B cell (primary cell): ENCODE measurements around the gene FIBIN. TPM values are rescaled to one million over a fixed set of nuclear protein-coding genes. Genes with fewer than 3 reads are reported as not detected.

Experiments
- ATAC-seq: fragments of 200-7000 bp; cut with Tn5 transposase; one replicate; pipeline ENCODE4 v1.10.0; 2021; ENCODE audit warnings: low read depth, mild to moderate bottlenecking, moderate number of reproducible peaks, moderate library complexity
- CTCF ChIA-PET: fragments of 350-600 bp; sonication (Branson Sonifier 250); formaldehyde crosslinking; loops from one replicate; lab custom pipeline; 2021; ENCODE audit warnings: antibody characterized with exemption, inconsistent platforms; lab: Charles Lee
- POLR2A ChIA-PET: fragments of 350-600 bp; sonication (Branson Sonifier 250); formaldehyde crosslinking; loops from one replicate; lab custom pipeline; 2021; ENCODE audit warnings: antibody characterized with exemption; lab: Charles Lee
- DNase-seq: peaks from one replicate; pipeline ENCODE4 v3.0.0; 2013
- H2AFZ ChIP-seq: 2 replicates; pipeline ENCODE4 v1.6.1; 2012; ENCODE audit warnings: mild to moderate bottlenecking, low read depth, low read length; ENCODE audit not compliant: insufficient read depth, poor library complexity, severe bottlenecking
- H3K27ac ChIP-seq, 2 donors: 1 replicate in 1 of 2; 2 replicates in 1 of 2; pipeline ENCODE4 v1.5.1; 2012 to 2013; ENCODE audit warnings: low read length in 2 of 2, mild to moderate bottlenecking in 2 of 2, moderate library complexity in 1 of 2
- H3K27me3 ChIP-seq, 4 experiments: fragments of 200-600 bp in 1 of 4; sonication (generic) in 1 of 4; replicated peaks in 1 of 4; 1 replicate in 2 of 4; 2 replicates in 2 of 4; pipeline versions ENCODE4 v1.6.1 to v1.7.0; 2013 to 2016; ENCODE audit warnings: low read length in 3 of 4, mild to moderate bottlenecking in 2 of 4, mixed read lengths in 1 of 4, moderate library complexity in 1 of 4; ENCODE audit not compliant: insufficient read depth in 4 of 4, control insufficient read depth in 3 of 4; ENCODE audit errors: control extremely low read depth in 1 of 4
- H3K36me3 ChIP-seq, 2 experiments: replicated peaks in 1 of 2; 1 replicate in 1 of 2; 2 replicates in 1 of 2; pipeline versions ENCODE4 v1.6.1 to v1.7.1; 2013; ENCODE audit warnings: low read length in 1 of 2; ENCODE audit not compliant: insufficient read depth in 2 of 2, control insufficient read depth in 1 of 2; ENCODE audit errors: control extremely low read depth in 1 of 2, extremely low read depth in 1 of 2
- H3K4me1 ChIP-seq, 2 donors: fragments of 200-600 bp in 1 of 2; sonication (generic) in 1 of 2; 1 replicate in 1 of 2; 2 replicates in 1 of 2; pipeline versions ENCODE4 v1.5.1 to v1.6.1; 2013 to 2017; ENCODE audit warnings: low read length in 2 of 2; ENCODE audit not compliant: control insufficient read depth in 2 of 2, insufficient read depth in 2 of 2
- H3K4me2 ChIP-seq: replicated peaks from 2 replicates; pipeline ENCODE3; 2012; ENCODE audit warnings: mild to moderate bottlenecking, low read depth, low read length; ENCODE audit not compliant: poor library complexity, severe bottlenecking
- H3K4me3 ChIP-seq, 5 experiments: fragments of 200-600 bp in 1 of 5; sonication (generic) in 1 of 5; 1 replicate in 3 of 5; 2 replicates in 2 of 5; pipeline versions ENCODE4 v1.5.1 to v1.7.0; 2011 to 2016; ENCODE audit warnings: low read length in 4 of 5, mild to moderate bottlenecking in 4 of 5, low read depth in 2 of 5, control low read depth in 1 of 5, moderate library complexity in 1 of 5; ENCODE audit not compliant: insufficient read depth in 1 of 5; ENCODE audit errors: control extremely low read depth in 1 of 5, extremely low read depth in 1 of 5
- H3K79me2 ChIP-seq: fragments of 200-600 bp; sonication (generic); one replicate; pipeline ENCODE4 v1.6.0; 2016; ENCODE audit warnings: low read length; ENCODE audit not compliant: control insufficient read depth, insufficient read depth
- H3K9ac ChIP-seq: fragments of 200-600 bp; sonication (generic); 2 replicates; pipeline ENCODE4 v1.6.1; 2017; ENCODE audit warnings: mild to moderate bottlenecking, low read length, moderate library complexity
- H3K9me3 ChIP-seq, 3 donors: one replicate each; pipeline versions ENCODE4 v1.6.1 to v1.7.1; 2013; ENCODE audit warnings: low read length in 2 of 3; ENCODE audit not compliant: control insufficient read depth in 2 of 3, insufficient read depth in 1 of 3; ENCODE audit errors: control extremely low read depth in 1 of 3
- H4K20me1 ChIP-seq: 2 replicates; pipeline ENCODE4 v1.6.0; 2012; ENCODE audit warnings: mild to moderate bottlenecking, low read length; ENCODE audit not compliant: insufficient read depth, control insufficient read depth, poor library complexity, severe bottlenecking
- H3K27ac Mint-ChIP-seq: one replicate; pipeline ENCODE4 v1.8.0; 2021; ENCODE audit warnings: mixed read lengths
- H3K27me3 Mint-ChIP-seq: one replicate; pipeline ENCODE4 v1.8.0; 2021; ENCODE audit warnings: mixed read lengths
- H3K4me1 Mint-ChIP-seq: one replicate; pipeline ENCODE4 v1.8.0; 2021; ENCODE audit warnings: mixed read lengths
- H3K4me3 Mint-ChIP-seq: one replicate; pipeline ENCODE4 v1.8.0; 2021; ENCODE audit warnings: mixed read lengths
- H3K9me3 Mint-ChIP-seq: one replicate; pipeline ENCODE4 v1.8.0; 2022; ENCODE audit warnings: mixed read lengths; ENCODE audit not compliant: insufficient read depth
- EZH2 ChIP-seq: IDR thresholded peaks from 2 replicates; pipeline ENCODE4 v1.6.1; 2012; ENCODE audit warnings: borderline replicate concordance, low read depth, mild to moderate bottlenecking, moderate library complexity, low read length; ENCODE audit not compliant: insufficient read depth, poor library complexity, severe bottlenecking
- WGBS: methylation state at CpG from one replicate; pipeline ENCODE4 v1.1.5; 2013; ENCODE audit warnings: missing lambda C conversion rate; ENCODE audit not compliant: insufficient coverage; 5-methylcytosine and 5-hydroxymethylcytosine counted together
- intact Hi-C: fragments of 100-400 bp; cut with micrococcal nuclease; formaldehyde crosslinking; loops from one replicate; pipeline ENCODE4 v1.10.0; 2022
- polyA minus RNA-seq: library from RNA; depleted of rRNA, polyadenylated mRNA; stranded (reverse); fragments of >200 nt; gene quantifications from 2 replicates; pipeline ENCODE4 v1.2.3, GENCODE V29; 2012
- polyA plus RNA-seq: library from polyadenylated mRNA; depleted of rRNA; stranded (reverse); fragments of >200 nt; gene quantifications from 2 replicates; pipeline ENCODE4 v1.2.3, GENCODE V29; 2012
- total RNA-seq, 2 donors: library from RNA; stranded (reverse); fragments of 120-200 nt in 1 of 2; gene quantifications; 1 replicate in 1 of 2; 2 replicates in 1 of 2; pipeline versions ENCODE4 v1.2.3 to v1.2.4, GENCODE V29; 2013 to 2022
- TF ChIP-seq, protein P1 (sequence below): fragments of 200-600 bp; IDR thresholded peaks from one replicate; pipeline ENCODE4 v1.8.0; 2022; ENCODE audit warnings: antibody characterized with exemption, mild to moderate bottlenecking

FIBIN gene
- not detected in 2 replicates for total RNA-seq
- total RNA-seq (2013), result 0.79 TPM
- polyA plus RNA-seq, result not detected in 2 replicates
- polyA minus RNA-seq, result not detected in 2 replicates

DNA sequence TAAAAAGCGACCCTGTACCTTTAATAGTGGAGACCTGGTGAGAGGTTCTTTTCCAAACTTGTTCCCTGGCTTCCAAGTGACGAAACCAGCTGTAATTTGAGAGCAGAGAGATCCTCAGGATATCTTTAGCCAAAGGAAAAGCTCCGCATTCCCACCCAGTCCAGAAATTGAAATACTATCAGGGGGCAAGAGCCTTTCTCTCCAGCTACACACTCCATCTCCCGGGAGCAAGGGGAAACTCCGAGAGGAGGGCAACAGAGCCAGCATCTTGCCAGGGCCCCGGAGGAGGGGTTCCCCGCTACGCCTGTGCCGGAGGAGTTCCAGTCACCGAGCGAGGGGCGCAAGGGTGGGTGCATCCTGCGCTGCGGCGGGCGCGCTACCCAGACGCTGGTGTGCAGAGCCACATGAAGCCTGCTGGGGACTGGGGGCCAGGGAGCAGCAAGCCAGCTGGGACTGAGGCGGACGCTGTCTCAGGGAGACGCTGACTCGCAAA is at the start of gene FIBIN:
Gene FIBIN (plus strand): TSS at position 148 of the 493 bp plus-strand sequence. CDS start 415 bp downstream, outside the sequence.
- peaks cover 0 to 9% (median 0%) of the 10 kb centered on the region in 3 donors for H3K9me3 ChIP-seq
- no peak within 1 kb of the TSS for H2AFZ ChIP-seq
- TF ChIP-seq, protein P1, sequence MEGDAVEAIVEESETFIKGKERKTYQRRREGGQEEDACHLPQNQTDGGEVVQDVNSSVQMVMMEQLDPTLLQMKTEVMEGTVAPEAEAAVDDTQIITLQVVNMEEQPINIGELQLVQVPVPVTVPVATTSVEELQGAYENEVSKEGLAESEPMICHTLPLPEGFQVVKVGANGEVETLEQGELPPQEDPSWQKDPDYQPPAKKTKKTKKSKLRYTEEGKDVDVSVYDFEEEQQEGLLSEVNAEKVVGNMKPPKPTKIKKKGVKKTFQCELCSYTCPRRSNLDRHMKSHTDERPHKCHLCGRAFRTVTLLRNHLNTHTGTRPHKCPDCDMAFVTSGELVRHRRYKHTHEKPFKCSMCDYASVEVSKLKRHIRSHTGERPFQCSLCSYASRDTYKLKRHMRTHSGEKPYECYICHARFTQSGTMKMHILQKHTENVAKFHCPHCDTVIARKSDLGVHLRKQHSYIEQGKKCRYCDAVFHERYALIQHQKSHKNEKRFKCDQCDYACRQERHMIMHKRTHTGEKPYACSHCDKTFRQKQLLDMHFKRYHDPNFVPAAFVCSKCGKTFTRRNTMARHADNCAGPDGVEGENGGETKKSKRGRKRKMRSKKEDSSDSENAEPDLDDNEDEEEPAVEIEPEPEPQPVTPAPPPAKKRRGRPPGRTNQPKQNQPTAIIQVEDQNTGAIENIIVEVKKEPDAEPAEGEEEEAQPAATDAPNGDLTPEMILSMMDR, result no peak
- no peak for TF ChIP-seq EZH2
- ATAC-seq, result no peak
- no peak for DNase-seq
- no peak within 1 kb of the TSS for H3K9ac ChIP-seq
- no peaks in the 10 kb centered on the region for H3K36me3 ChIP-seq
- H3K4me1 ChIP-seq, result no peaks in the 10 kb centered on the region
- 23% methylated on average over 19 of the region's 22 CpGs for WGBS
- H3K4me2 ChIP-seq, result no peak within 1 kb of the TSS
- intact Hi-C loops, result no loop called here
- no peaks in the 10 kb centered on the region for H4K20me1 ChIP-seq
- no peak within 1 kb of the TSS for H3K4me3 ChIP-seq
- CTCF ChIA-PET, result no interaction called here
- H3K4me3 Mint-ChIP-seq, result no peak within 1 kb of the TSS
- H3K4me1 Mint-ChIP-seq, result no peaks in the 10 kb centered on the region
- no peaks in the 10 kb centered on the region for H3K27me3 ChIP-seq
- no peaks in the 10 kb centered on the region for H3K9me3 Mint-ChIP-seq
- H3K27ac ChIP-seq, result no peak within 1 kb of the TSS
- H3K27me3 Mint-ChIP-seq, result no peaks in the 10 kb centered on the region
- H3K79me2 ChIP-seq, result no peaks in the 10 kb centered on the region
- H3K27ac Mint-ChIP-seq, result no peak within 1 kb of the TSS
- POLR2A ChIA-PET, result no interaction called here

DNA sequence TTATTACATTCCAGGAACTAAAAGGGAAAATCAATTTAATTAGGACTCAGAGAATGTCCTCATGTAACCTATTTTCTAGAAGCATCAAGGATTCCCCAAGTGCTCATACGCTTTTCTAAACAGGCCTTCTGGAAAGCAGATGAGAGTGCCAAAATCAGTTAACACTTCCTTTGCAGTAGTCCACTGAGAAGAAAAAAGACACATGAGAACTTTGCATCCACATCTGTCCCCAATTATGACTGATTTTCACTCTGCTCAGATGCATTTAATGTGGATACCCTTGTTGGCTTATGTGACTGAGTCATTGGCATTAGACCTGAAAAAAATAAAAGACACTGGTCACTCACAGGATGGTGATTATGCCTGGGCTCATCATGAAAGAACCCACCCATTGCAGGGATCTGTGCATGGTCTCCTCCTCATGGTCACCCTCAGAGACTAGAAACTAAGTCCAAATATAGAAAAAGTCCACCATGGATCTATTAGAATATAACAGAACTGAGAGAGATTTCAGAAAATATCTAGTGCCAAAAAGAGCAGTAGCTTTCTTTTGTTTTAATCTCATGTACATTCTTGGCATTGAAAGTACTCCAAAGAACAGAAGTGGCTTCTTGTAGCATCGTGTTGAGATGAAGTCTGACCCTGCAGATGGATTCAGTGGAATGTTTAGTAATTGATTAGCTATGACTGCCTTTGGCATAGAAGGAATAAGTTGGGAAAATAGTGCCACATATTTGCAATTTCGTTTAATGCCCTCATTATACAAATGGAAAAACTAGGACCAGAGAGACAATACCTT is 48.8 kb upstream of the FIBIN start:
- Histone ChIP-seq H3K79me2 (no peaks in the 10 kb centered on the region), H4K20me1 (no peaks in the 10 kb centered on the region), H3K36me3 (no peaks in the 10 kb centered on the region), H3K9ac (no peak overlapping the region), H3K4me1 (no peaks in the 10 kb centered on the region), H3K4me2 (no peak overlapping the region), H3K27ac (no peak overlapping the region), H3K27me3 (no peaks in the 10 kb centered on the region), H3K4me3 (no peak overlapping the region), H3K9me3 (peaks cover 0 to 9% (median 0%) of the 10 kb centered on the region in 3 donors), H2AFZ (no peak overlapping the region)
- ChIA-PET POLR2A (no interaction called here), CTCF (no interaction called here)
- TF ChIP-seq, protein P1, result no peak
- TF ChIP-seq EZH2, result no peak
- Mint-ChIP-seq H3K4me1 (no peaks in the 10 kb centered on the region), H3K27me3 (no peaks in the 10 kb centered on the region), H3K27ac (no peak overlapping the region), H3K4me3 (no peak overlapping the region), H3K9me3 (no peaks in the 10 kb centered on the region)
- intact Hi-C loops, result no loop called here
- WGBS, result 80% methylated on average over 2 of the region's 3 CpGs
- ATAC-seq (no peak), DNase-seq (no peak)
